Measurements from ENCODE around the gene SPINK2.

The SPINK2 gene

DNA sequence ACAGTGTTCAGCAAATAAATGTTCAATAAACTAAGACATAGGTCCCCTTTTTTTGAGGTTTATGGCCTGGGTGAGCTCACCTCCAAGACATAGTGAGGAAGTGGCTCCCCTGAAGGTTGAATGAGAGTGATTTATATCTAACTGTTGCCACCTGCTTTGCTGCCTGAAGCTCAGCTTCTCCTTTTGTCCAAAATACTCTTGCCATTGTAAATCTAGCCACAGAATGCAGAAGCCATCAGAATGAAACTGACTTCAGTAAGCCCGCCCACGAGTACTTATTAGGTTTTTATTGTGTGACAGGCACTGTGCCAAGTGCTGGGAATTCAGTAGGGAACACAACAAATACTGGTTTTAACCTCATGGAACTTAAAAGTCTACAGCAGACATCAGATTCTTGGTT, 18.0 kb downstream of the SPINK2 start:
- FAIRE-seq (peak; percentile 88), DNase-seq (ENCODE audit: insufficient read length, low spot score) (no peak)
- TF ChIP-seq POLR2AphosphoS5 (IDR thresholded peaks at IDR 0.05; ENCODE audit: low read depth, low read length) (no peak), SPI1 (IDR thresholded peaks at IDR 0.05; ENCODE audit: low read depth, low read length) (peak; percentile 85)

DNA sequence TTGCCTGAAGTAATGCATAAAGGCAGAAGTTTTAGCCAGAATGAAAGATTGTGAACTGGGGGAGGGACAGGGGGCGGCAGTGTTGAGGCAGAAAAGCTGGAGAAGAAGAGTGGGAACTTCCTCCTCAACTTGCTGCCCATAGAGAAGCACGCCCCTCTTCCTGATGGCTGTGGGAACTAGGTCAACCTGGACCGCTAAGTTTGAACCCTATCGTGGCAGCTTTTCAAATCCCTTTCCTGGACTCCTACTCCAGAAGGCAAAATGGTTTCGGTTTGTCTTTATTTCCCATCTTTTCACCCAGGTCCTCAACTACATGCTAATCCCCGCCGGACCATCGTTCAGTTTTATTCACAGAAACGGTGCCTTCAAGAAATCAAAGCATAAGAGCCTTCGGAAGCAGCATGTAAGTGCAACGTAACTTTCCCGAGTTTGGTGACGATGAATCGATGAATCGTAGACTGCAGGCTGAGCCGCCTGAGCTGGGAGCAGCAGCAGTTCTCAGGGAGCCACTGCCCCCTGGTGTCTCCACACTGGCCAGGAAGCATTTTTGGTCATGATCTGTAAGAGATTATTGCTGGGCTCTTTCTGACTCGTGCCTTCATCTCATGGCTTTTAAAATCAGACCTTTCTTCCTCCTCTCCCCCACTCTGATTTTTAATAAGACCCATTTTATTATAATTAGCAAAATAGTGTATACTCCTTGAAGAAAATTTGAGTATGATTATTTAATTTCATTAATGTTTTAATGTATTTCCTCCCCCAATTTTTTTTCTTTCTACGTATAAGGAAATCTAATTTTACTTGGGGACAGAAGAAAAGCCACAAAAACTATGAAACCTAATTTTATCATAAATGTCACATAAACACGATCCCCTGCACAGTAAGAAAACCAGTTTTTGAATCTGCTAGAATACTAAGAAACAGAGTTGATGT, 21.4 kb downstream of the SPINK2 start:
- peak; percentile 44 for DNase-seq (ENCODE audit: insufficient read length, low spot score)
- FAIRE-seq: peak; percentile 96
- TF ChIP-seq POLR2A (IDR thresholded peaks at IDR 0.05; ENCODE audit: low read depth, low read length): no peak
- TF ChIP-seq PAX5 (IDR thresholded peaks at IDR 0.05; ENCODE audit: insufficient read depth, low read length, severe bottlenecking): no peak
- TF ChIP-seq POLR2AphosphoS5 (IDR thresholded peaks at IDR 0.05; ENCODE audit: low read depth, low read length): no peak
- TF ChIP-seq TAF1 (IDR thresholded peaks at IDR 0.05; ENCODE audit: low read depth, low read length): no peak
- TF ChIP-seq SPI1 (IDR thresholded peaks at IDR 0.05; ENCODE audit: low read depth, low read length): no peak
- TF ChIP-seq POU2F2 (IDR thresholded peaks at IDR 0.05; ENCODE audit: low read depth, low read length): no peak

DNA sequence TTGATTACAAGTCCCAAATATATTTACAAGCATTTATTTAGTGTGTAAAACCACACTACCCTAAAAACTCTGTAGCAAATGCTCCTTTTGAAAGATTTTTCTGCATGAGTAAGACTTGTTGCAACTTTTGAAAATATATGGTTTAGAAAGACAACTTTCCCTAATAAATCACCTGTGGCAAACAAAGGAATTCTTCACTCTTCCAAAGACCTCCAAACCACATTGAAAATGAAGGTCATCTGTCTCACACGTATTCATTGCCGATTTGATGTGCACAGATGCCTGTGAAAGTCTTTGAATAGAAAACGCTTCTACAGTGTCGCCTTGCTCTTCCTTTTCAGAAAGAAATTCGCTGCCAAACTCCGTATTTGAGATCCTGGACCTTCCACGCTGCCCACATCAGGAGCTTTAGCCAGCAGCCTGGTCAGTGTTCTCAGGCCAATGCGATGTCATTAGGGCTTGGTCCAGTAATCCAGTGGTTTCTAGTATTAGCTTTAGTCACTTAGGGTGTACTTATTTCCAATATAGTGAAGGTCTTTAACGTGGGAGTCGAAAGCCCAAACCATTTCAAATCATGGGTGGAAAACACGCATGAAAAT, 22.2 kb downstream of the SPINK2 start:
- TF ChIP-seq TAF1 (IDR thresholded peaks at IDR 0.05; ENCODE audit: low read depth, low read length): no peak
- FAIRE-seq: no peak
- no peak for DNase-seq (ENCODE audit: insufficient read length, low spot score)

DNA sequence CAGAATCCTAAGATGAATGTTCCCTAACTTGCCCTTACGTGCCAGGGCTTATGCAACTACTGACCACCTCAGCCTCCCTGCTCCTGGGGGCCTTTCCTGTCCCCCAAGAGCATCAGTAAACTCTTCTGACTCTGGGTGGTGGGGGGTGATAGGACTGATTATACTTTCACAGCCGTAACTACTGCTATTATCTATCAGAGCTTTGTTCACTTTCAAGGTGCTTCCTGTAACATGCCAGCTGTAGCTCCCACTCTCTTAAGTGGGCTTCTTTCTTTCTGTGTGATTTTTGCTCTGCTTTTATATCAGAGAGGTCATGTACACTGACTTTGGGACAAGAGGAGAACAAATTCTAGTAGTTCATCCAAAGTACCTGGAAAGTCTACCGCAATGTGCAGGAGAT, 25.3 kb downstream of the SPINK2 start:
- no peak for FAIRE-seq
- TF ChIP-seq TAF1 (IDR thresholded peaks at IDR 0.05; ENCODE audit: low read depth, low read length) (no peak), POLR2A (IDR thresholded peaks at IDR 0.05; ENCODE audit: low read depth, low read length) (no peak), SPI1 (IDR thresholded peaks at IDR 0.05; ENCODE audit: low read depth, low read length) (no peak), PAX5 (IDR thresholded peaks at IDR 0.05; ENCODE audit: insufficient read depth, low read length, severe bottlenecking) (no peak), POLR2AphosphoS5 (IDR thresholded peaks at IDR 0.05; ENCODE audit: low read depth, low read length) (no peak), POU2F2 (IDR thresholded peaks at IDR 0.05; ENCODE audit: low read depth, low read length) (no peak)
- DNase-seq (ENCODE audit: insufficient read length, low spot score): no peak

DNA sequence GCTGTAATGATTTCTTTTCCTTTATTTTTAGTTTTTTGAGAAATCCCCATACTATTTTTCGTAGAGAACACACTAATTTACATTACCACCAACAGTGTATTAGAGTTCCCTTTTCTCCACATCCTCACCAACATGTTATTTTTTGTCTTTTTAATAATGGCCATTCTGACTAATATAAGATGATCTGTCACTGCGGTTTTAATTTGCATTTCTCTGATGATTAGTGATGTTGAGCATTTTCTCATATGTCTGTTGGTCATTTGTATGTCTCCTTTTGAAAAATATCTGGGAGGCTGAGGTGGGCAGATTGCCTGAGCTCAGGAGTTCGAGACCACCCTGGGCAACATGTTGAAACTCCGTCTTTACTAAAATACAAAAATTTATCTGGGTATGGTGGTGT, 30.2 kb downstream of the SPINK2 start:
- FAIRE-seq (no peak), DNase-seq (ENCODE audit: insufficient read length, low spot score) (no peak)
- TF ChIP-seq TAF1 (IDR thresholded peaks at IDR 0.05; ENCODE audit: low read depth, low read length) (no peak), PAX5 (IDR thresholded peaks at IDR 0.05; ENCODE audit: insufficient read depth, low read length, severe bottlenecking) (no peak), SPI1 (IDR thresholded peaks at IDR 0.05; ENCODE audit: low read depth, low read length) (0 out of 2 replicates have a peak, but pooled peaks have one; percentile 15)

DNA sequence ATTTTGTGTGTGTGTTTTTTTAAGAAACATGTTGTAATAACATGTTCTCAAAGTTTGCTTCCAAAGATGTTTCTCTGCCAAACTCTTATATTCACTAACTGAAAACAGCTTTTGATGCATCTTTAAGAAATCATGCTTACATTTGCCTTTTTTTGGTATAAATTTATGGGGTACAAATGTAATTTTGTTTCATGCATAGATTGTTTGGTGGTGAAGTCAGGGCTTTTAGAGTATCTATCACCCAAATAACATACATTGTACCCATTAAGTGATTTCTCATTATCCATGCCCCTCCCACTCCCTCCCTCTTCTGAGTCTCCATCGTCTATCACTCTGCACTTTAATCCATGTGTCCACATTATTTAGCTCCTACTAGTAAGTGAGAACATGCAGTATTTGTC, 30.8 kb downstream of the SPINK2 start:
- no peak for TF ChIP-seq POU2F2 (IDR thresholded peaks at IDR 0.05; ENCODE audit: low read depth, low read length)
- TF ChIP-seq POLR2A (IDR thresholded peaks at IDR 0.05; ENCODE audit: low read depth, low read length): no peak
- TF ChIP-seq POLR2AphosphoS5 (IDR thresholded peaks at IDR 0.05; ENCODE audit: low read depth, low read length): no peak
- no peak for FAIRE-seq

DNA sequence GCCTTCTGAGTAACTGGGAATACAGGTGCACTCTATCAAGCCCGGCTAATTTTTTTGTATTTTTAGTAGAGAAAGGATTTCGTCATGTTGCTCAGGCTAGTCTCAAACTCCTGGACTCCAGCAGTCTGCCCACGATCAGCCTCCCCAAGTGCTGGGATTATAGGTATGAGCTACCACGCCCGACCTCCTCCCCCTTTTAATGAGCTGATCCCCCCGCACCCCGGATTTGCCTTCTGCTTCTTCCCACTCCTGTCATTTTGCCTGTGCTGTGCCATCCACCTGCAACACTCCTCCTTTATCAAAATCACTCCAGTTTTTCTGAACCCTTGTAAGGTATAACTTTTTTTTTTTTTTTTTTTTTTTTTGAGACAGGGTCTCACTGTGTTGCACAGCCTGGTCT, 33.4 kb downstream of the SPINK2 start:
- no peak for DNase-seq (ENCODE audit: insufficient read length, low spot score)
- TF ChIP-seq POLR2AphosphoS5 (IDR thresholded peaks at IDR 0.05; ENCODE audit: low read depth, low read length) (no peak), PAX5 (IDR thresholded peaks at IDR 0.05; ENCODE audit: insufficient read depth, low read length, severe bottlenecking) (no peak), POLR2A (IDR thresholded peaks at IDR 0.05; ENCODE audit: low read depth, low read length) (no peak), POU2F2 (IDR thresholded peaks at IDR 0.05; ENCODE audit: low read depth, low read length) (no peak), TAF1 (IDR thresholded peaks at IDR 0.05; ENCODE audit: low read depth, low read length) (no peak), SPI1 (IDR thresholded peaks at IDR 0.05; ENCODE audit: low read depth, low read length) (no peak)

More for the DNA sequence above, 30.8 kb downstream of the SPINK2 start:
- no peak for DNase-seq (ENCODE audit: insufficient read length, low spot score)

DNA sequence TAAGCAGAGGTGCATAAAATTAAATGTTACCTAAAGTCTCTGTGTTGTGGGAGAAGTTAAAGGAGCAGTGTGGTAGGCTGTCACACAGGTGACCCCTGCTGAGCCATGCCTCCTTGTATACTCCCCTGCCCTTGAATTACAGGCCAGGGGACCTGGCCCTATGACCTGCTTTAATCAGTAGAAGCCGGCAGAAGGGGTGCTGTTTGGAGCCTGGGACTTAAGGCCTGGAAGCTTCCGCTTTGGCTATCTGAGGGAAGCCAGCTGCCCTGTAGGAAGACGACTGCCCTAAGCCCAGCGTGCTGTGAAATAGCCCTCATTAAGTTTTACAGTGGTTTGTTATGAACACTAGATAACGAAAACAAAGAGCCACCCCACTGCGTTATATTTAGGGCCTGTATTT, 34.1 kb downstream of the SPINK2 start:
- TF ChIP-seq TAF1 (IDR thresholded peaks at IDR 0.05; ENCODE audit: low read depth, low read length) (no peak), SPI1 (IDR thresholded peaks at IDR 0.05; ENCODE audit: low read depth, low read length) (no peak), POLR2AphosphoS5 (IDR thresholded peaks at IDR 0.05; ENCODE audit: low read depth, low read length) (no peak), POU2F2 (IDR thresholded peaks at IDR 0.05; ENCODE audit: low read depth, low read length) (no peak), POLR2A (IDR thresholded peaks at IDR 0.05; ENCODE audit: low read depth, low read length) (no peak), PAX5 (IDR thresholded peaks at IDR 0.05; ENCODE audit: insufficient read depth, low read length, severe bottlenecking) (no peak)

More for the DNA sequence above, 33.4 kb downstream of the SPINK2 start:
- FAIRE-seq: no peak

DNA sequence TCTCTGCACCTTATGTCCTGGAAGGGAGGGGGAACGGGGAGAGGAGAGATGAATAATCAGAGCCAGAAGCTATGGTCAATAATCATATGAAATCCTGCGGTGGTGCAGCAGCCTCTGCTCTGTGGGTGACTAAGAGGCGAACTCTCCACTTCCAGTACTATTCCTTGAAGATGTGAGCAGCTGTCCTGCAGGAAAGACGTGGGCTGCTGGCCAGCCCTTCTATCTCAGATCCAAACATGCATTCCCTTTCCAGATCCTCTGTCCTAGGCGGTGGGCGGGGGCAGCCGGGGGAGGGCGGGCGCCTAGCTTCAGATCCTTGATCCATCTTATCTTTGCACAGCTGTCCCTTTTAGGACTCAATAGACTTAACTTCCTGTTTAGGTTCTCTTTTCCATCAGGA, 34.5 kb downstream of the SPINK2 start:
- FAIRE-seq: no peak
- DNase-seq (ENCODE audit: insufficient read length, low spot score): no peak
- TF ChIP-seq PAX5 (IDR thresholded peaks at IDR 0.05; ENCODE audit: insufficient read depth, low read length, severe bottlenecking): no peak
- TF ChIP-seq POU2F2 (IDR thresholded peaks at IDR 0.05; ENCODE audit: low read depth, low read length): no peak
- TF ChIP-seq POLR2AphosphoS5 (IDR thresholded peaks at IDR 0.05; ENCODE audit: low read depth, low read length): no peak
- TF ChIP-seq POLR2A (IDR thresholded peaks at IDR 0.05; ENCODE audit: low read depth, low read length): no peak
- no peak for TF ChIP-seq SPI1 (IDR thresholded peaks at IDR 0.05; ENCODE audit: low read depth, low read length)
- no peak for TF ChIP-seq TAF1 (IDR thresholded peaks at IDR 0.05; ENCODE audit: low read depth, low read length)

More for the DNA sequence above, 34.1 kb downstream of the SPINK2 start:
- FAIRE-seq (no peak), DNase-seq (ENCODE audit: insufficient read length, low spot score) (no peak)

DNA sequence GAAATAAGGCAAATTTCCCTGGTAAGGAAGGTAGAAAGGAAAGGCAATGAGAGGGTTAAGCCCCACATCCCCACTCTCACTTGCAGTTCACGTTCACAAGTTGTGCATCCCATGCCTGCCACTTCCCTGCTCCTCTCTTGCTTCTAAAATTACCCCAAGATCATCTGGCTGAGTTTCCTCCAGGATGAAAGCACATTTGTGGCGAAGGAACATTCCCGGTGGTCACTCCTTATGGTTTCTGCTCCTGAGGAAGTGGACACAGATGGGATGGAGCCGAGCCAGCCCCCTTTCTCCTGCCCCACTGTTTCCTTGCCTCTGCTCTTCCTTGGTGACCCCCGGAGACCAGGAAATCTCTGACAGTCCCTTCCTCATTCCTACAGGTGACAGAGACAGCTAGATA, 37.5 kb downstream of the SPINK2 start:
- FAIRE-seq (no peak), DNase-seq (ENCODE audit: insufficient read length, low spot score) (no peak)
- TF ChIP-seq POU2F2 (IDR thresholded peaks at IDR 0.05; ENCODE audit: low read depth, low read length) (no peak), TAF1 (IDR thresholded peaks at IDR 0.05; ENCODE audit: low read depth, low read length) (no peak), PAX5 (IDR thresholded peaks at IDR 0.05; ENCODE audit: insufficient read depth, low read length, severe bottlenecking) (no peak), POLR2A (IDR thresholded peaks at IDR 0.05; ENCODE audit: low read depth, low read length) (no peak), POLR2AphosphoS5 (IDR thresholded peaks at IDR 0.05; ENCODE audit: low read depth, low read length) (no peak), SPI1 (IDR thresholded peaks at IDR 0.05; ENCODE audit: low read depth, low read length) (no peak)

Measured in GM12891 (cell line).